ENCODE data around the gene URB1. TPM values are rescaled to one million over a fixed set of nuclear protein-coding genes. Genes with fewer than 3 reads are reported as not detected.
A peak's percentile ranks its signal among the peaks of the same experiment; 100 is the strongest.

The URB1 gene
- total and polyA plus RNA-seq, 12 donors = 5.2 to 31.6 (median 16.1) TPM

DNA sequence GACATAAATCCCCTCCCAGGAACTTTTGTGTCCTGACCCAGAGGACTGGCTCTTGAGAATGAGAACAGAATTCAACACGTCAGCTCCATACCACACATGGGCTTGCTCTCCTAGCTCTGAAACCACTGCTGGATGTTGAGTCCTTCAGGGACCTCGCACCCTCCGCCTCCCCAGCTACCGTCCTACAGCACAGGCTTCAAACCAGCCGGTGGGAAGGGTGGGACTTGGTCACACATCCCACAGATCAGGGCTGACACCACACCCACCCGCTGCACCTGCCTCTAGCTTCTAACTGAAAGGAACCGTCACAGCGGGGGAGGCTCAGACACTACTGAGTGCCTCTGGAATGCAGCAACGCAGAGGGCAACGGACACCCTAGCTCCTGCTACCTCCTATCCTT, 70.1 kb downstream of the URB1 start:
- Histone ChIP-seq H3K4me1 (replicated peaks in 1 of 2) (peaks cover 1 to 2% of the 10 kb centered on the region in 2 donors), H3K36me3 (replicated peaks in 1 of 2) (peaks cover 0 to 84% of the 10 kb centered on the region in 2 donors), H3K27ac (no peak overlapping the region), H3K4me3 (no peak overlapping the region), H3K9me3 (replicated peaks in 1 of 3) (no peaks in the 10 kb centered on the region), H3K27me3 (no peaks in the 10 kb centered on the region)
- intact Hi-C loops (cut with DNase I) = no loop called here
- WGBS, 4 donors = 91 to 96% (median 95%) methylated on average over 5 to 10 of the region's 10 CpGs
- peak in 1 of 7 donors; percentile 43 for DNase-seq
- TF ChIP-seq, protein P1, sequence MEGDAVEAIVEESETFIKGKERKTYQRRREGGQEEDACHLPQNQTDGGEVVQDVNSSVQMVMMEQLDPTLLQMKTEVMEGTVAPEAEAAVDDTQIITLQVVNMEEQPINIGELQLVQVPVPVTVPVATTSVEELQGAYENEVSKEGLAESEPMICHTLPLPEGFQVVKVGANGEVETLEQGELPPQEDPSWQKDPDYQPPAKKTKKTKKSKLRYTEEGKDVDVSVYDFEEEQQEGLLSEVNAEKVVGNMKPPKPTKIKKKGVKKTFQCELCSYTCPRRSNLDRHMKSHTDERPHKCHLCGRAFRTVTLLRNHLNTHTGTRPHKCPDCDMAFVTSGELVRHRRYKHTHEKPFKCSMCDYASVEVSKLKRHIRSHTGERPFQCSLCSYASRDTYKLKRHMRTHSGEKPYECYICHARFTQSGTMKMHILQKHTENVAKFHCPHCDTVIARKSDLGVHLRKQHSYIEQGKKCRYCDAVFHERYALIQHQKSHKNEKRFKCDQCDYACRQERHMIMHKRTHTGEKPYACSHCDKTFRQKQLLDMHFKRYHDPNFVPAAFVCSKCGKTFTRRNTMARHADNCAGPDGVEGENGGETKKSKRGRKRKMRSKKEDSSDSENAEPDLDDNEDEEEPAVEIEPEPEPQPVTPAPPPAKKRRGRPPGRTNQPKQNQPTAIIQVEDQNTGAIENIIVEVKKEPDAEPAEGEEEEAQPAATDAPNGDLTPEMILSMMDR (IDR thresholded peaks at IDR 0.05) = no peak
- TF ChIP-seq POLR2A (IDR thresholded peaks at IDR 0.05) = no peak

DNA sequence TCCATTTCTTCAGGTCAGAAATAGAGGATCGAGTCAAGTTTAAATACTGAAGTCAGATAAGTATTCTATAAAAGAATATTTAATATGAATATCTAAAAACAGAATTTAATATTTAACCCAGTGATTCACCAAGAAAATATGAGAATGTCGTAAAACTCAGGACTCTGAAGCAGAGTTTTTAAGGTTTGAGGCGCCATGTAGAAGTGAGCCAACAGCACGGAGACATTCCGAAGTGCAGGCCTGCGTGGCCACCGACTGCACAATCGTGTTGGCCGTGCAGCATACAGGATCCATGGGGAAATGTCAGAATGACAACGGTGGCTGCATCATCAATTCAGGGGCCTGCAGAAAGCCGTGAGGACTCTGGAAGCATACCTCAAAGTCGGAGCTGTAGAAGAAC, 70.7 kb downstream of the URB1 start:
- TF ChIP-seq POLR2A (IDR thresholded peaks at IDR 0.05) = no peak
- TF ChIP-seq, protein P1 (IDR thresholded peaks at IDR 0.05) = no peak
- WGBS, 4 donors = 91 to 95% (median 94%) methylated on average over 12 of the region's 12 CpGs
- H3K27me3 ChIP-seq = no peaks in the 10 kb centered on the region
- no peaks in the 10 kb centered on the region for H3K4me1 ChIP-seq (replicated peaks in 1 of 2)
- no peaks in the 10 kb centered on the region for H3K9me3 ChIP-seq (replicated peaks in 1 of 3)
- H3K27ac ChIP-seq = no peak overlapping the region
- H3K4me3 ChIP-seq = no peak overlapping the region
- H3K36me3 ChIP-seq (replicated peaks in 1 of 2) = peaks cover 0 to 90% of the 10 kb centered on the region in 2 donors
- no peak for DNase-seq
- intact Hi-C loops (cut with DNase I) = no loop called here

DNA sequence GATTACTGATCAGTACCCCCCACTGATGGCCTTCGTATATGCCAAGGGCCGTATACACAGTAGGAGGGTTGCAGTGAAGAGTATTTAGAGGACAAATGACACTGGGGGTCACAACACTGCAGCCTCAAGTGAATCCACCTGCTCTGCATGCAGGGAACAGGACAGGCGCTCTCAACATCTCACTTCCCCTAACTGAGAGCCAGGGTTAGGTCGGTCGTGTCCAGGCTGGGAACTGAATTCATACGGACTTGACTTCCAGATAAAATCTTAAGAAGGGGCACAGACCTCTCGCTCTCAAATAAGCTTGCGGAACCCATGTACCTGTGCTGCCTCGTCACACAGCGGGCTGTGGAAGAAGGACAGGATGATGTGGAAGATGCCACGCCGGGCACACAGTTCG, 71.3 kb downstream of the URB1 start:
- Histone ChIP-seq H3K36me3 (replicated peaks in 1 of 2) (peaks cover 0 to 95% of the 10 kb centered on the region in 2 donors), H3K27me3 (no peaks in the 10 kb centered on the region), H3K4me3 (no peak overlapping the region), H3K9me3 (replicated peaks in 1 of 3) (no peaks in the 10 kb centered on the region), H3K4me1 (replicated peaks in 1 of 2) (no peaks in the 10 kb centered on the region), H3K27ac (no peak overlapping the region)
- peak in 1 of 7 donors; percentile 39 for DNase-seq
- 95 to 97% (median 95%) methylated on average over 10 to 13 of the region's 13 CpGs for WGBS, 4 donors
- intact Hi-C loops (cut with DNase I) = no loop called here
- no peak for TF ChIP-seq POLR2A (IDR thresholded peaks at IDR 0.05)
- TF ChIP-seq, protein P1 (IDR thresholded peaks at IDR 0.05) = no peak

DNA sequence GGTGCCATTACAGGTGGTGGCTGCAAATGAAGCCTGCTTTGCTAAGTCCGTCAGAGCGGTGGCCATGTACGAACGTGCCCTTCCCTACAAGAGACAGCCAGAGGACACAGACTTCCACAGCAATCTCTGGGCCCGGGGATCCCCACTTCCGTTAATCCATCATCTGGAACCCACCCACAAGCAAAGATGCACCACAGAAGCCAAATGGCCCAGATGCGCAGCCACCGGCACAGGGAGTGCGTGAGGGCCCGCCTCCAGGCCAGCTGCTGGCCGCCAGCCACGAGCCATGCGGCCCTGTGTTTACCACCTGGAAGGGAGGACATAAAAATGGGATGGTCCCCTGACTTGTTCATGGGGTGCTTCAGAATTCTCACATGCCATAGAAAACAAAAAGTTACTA, 72.1 kb downstream of the URB1 start:
- Histone ChIP-seq H3K27ac (no peak overlapping the region), H3K9me3 (replicated peaks in 1 of 3) (no peaks in the 10 kb centered on the region), H3K4me3 (no peak overlapping the region), H3K27me3 (no peaks in the 10 kb centered on the region), H3K36me3 (replicated peaks in 1 of 2) (peaks cover 0 to 100% of the 10 kb centered on the region in 2 donors), H3K4me1 (replicated peaks in 1 of 2) (no peaks in the 10 kb centered on the region)
- intact Hi-C loops (cut with DNase I) = no loop called here
- TF ChIP-seq, protein P1 (IDR thresholded peaks at IDR 0.05) = no peak
- TF ChIP-seq POLR2A (IDR thresholded peaks at IDR 0.05) = no peak
- WGBS, 4 donors = 90 to 96% (median 93%) methylated on average over 10 to 13 of the region's 13 CpGs
- peak in 1 of 7 donors; percentile 36 for DNase-seq
